ENCODE results near the gene ZNF579.

ZNF579 gene, protein sequence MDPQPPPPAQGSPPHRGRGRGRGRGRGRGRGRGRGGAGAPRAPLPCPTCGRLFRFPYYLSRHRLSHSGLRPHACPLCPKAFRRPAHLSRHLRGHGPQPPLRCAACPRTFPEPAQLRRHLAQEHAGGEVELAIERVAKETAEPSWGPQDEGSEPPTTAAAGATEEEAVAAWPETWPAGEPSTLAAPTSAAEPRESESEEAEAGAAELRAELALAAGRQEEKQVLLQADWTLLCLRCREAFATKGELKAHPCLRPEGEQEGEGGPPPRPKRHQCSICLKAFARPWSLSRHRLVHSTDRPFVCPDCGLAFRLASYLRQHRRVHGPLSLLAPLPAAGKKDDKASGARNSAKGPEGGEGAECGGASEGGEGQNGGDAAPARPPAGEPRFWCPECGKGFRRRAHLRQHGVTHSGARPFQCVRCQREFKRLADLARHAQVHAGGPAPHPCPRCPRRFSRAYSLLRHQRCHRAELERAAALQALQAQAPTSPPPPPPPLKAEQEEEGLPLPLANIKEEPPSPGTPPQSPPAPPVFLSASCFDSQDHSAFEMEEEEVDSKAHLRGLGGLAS

DNA sequence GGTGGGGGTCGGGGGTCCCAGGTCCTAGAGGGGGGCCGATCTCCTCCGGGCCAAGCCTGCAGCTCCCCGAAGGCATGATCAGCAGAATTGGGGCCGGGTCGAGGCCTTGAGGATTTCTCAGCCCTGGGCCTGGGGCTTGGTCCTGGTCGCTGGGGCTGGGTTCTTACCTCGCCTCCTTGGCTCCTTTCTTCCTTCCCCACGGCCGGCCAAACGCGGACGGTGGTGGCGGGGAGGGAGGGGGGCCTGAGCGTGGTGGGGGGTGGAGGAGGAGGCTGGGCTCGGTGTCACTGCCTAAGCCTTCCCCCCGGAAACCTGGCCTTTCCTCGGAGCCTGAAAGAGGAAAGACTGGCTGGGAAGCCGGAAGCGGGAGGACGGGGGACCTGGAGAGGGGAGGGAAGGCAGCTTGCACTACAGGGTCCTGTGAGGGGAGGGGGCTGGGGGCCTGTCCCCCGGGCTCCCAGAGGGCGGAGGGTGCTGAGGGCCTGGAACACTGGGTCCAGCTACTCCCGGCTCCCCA lies at the start of gene ZNF579:
Gene ZNF579, minus strand, starts transcription at position 221 of the 517 bp plus-strand sequence. CDS start 1,209 bp downstream, outside the sequence.
- peak; percentile 78 for DNase-seq

DNA sequence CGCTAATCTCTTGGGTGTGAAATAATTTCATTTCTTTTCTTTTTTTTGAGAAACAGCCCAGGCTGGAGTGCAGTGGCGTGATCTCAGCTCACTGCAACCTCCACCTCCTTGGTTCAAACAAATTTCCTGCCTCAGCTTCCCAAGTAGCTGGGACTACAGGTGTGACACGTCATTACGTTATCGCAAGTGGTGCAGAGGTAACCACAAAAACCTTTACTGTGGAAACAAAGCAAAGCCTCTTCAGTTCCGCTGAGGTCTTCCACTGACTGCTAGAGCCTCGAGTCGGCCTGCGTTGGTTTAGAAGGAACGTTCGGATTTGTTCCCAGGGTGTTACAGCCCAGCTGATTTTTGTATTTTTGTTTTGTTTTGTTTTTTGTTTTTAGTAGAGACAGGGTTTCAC lies 45.7 kb upstream of the ZNF579 start:
- DNase-seq = peak; percentile 71

DNA sequence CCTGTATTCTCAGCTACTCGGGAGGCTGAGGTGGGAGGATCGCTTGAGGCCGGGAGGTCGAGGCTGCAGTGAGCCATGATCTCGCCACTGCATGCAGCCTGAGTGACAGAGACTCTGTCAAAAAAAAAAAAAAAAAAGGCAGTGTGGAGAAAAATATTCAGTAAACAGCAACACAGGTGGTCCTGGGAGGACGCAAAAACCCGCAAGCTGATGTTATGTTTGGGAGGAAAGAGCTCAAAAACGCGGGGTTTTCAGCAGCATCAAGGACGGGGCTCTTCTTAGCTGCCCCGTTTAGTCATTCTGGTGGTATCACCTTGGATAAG lies 44.3 kb upstream of the ZNF579 start:
- no peak for DNase-seq

DNA sequence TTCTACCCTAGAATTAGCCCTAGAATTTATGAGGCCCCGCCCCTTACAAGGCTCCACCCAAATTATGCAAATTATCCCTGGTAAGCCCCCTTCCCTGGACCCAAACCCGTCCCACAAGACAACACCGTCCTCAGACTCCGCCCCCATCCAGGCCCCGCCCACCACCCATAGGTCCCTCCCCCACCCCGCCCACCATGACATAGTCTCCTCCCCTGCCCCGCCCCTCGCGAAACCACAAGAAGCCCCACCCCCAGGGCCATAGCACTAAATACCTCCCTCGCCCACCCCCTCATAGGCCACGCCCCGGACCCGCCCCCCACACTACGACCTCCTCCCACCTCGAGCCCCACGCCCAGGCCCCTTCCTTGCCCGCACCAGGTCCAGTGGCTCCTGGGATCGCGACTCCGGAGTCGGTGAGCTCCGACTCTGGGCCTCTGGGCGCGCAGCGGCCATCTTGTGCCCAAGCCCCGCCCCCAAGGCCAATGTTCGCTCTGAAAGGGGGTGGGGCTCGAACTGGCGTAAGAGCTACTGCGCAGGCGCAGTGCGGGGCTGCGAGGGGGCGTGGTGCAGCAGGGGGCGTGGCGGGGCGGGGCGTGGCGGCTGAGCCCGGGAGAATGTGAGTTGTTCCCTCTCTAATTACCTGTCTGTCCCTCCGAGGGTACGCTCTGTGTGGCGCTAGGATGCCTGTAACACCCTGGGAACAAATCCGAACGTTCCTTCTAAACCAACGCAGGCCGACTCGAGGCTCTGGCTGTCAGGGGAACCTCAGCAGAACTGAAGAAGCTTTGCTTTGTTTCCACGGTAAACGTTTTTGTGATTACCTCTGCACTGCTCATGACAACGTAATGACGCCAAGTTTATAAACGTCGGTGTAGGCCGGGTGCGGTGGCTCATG lies 43.7 kb upstream of the ZNF579 start, which contains the start of gene ZNF784:
Gene ZNF784, minus strand, starts transcription at position 458 of the 895 bp plus-strand sequence. Its CDS starts 5 bp downstream, at position 453.
- peak; percentile 93 for DNase-seq

DNA sequence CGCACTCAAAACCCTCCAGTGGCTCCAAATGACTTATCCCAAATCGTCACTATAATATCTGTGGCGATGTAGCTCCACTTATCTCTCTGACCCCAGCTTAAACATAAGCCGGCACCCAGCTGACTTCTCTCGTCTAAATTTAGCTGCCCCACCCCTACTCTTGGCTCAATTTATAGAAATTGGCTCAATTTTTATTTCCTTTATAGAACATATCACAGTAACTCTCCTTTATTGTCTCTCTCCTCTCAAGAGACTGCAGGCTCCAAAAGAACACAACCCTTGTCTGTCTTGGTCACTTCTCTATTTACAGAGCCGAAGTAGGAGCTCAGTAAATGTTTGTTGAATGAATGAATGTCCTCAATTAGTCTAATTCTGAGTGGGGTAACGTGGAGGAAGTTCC lies 42.9 kb upstream of the ZNF579 start:
- no peak for DNase-seq

DNA sequence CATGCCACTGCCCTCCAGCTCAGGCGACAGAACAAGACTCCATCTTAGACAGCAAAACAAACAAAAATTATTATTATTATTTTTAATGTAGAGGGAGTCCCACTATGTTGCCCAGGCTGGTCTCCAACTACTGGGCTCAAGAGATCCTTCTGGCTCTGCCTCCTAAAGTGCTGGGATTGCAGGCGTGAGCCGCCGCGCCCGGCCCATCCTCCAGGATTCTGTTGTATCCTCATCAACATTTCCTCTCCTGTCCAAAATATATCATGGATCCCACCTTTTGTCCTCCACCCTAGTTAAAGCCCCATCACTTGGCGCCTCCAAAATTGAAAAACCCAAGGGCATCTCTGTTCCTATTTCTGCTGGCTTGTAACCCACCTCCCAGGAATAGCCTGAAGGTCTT lies 42.5 kb upstream of the ZNF579 start:
- no peak for DNase-seq

DNA sequence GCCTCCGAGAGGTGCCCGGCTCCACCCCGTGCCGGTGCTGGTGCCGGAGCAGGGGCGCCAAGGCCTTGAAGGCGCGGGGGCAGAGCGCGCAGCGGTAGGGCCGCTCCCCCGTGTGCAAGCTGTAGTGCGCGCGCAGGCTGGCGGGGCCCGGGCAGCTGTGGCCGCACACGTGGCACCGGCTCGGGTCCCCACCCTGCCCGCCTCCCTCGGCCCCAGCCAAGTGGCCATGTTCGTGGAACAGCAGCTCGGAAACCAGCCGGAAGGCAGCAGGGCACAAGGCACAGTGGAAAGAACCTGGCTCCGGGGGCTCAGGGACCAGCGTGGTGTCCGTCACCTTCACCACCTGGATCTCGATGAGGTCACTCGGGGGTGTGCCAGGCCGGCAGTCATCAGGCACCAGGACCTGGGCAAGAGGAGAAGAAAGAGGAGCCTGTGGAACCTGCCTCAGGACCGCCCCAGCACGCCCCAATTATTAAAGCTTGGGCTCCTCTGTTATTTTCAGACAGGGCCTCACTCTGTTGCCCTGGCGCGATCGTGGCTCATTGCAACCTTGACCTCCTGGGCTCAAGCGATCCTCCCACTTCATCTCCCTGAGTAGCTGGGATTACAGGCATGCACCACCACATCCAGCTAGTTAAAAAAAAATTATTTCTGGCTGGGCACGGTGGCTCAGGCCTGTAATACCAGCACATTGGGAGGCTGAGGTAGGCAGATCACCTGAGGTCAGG lies 41.8 kb upstream of the ZNF579 start:
- no peak for DNase-seq

DNA sequence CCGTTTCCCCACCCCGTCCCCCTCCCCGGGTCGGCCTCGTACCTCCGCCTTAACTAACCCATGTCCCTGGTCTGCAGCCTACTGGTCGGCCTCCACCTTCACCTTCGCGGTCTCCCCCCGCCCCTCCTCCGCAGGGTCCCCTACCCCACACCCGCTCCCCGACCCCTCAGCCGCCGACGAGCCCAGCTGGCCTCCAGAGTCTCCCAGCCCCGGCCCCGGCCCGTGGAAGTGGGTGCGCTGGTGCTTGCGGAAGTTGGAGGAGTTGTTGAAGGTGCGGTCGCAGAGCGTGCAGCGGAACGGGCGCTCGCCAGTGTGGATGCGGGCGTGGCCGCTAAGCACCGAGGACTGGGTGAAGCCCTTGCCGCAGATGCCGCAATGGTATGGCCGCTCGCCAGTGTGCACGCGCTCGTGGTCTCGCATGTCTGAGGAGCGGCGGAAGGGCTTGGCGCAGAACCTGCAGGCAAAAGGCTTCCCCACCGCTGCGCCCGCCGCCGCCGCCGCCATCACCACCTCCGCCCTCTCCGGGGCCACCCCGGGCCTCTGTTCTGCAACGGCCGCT lies 41.1 kb upstream of the ZNF579 start:
- DNase-seq = no peak

DNA sequence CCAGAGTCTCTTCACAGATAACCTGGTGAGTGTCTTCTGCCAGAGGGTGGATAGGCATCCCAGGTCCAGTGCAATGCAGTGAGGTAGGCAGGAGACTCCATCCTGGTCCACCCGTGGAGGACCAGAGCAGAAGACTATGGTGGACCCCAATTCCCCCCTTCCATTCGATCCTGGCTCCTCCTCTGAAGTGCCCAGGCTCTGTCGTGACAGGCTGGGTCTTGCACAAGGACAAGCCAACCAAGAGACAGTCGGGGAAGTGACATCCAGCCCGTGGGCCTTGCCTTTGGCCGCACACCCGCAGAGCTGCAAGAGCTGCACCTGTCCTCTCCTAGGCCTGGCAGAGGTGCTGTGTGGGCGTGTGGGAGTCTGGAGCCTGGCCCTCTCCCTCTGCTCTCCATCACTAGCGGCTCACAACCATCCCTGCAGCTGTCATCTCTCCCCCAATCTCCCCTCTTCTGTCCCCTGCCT lies 40.6 kb upstream of the ZNF579 start:
- no peak for DNase-seq

DNA sequence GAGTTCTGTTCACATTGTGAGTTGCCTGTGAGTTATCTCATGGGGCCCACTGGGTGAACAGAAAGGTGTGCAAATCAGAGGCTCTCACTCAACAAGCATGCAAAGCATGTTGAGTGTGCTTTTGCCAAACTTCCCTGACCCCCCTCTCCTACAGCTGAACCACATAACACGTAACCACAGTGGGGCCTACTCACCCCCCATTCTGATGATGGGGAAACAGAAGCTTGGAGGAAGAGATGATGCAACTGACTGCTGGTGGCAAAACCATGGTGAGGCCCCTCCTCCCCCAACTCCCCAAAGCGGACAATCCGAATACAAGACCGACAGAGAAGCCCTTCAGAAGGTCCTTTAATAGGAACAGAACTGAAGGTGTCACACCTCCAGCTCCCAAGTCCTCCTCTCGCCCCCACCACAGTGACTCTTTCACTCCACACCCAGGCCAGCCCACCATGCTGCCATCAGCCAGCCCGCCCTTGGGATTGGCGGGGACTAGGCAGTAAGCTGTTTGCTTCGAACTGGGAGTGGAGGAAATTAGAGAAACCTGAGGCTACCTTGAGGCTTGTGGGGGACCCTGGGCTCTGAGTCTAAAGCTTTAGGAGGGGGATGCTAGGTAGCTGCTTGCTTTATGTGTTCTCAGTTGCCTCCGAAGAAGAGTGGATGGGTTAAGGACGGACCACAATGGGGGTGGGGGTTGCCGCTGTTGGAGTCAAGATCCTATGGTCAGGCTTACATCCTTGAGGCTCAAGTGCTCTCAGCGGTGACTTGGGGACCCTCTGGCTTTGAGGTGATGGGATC lies 40.0 kb upstream of the ZNF579 start:
- DNase-seq = peak; percentile 43

DNA sequence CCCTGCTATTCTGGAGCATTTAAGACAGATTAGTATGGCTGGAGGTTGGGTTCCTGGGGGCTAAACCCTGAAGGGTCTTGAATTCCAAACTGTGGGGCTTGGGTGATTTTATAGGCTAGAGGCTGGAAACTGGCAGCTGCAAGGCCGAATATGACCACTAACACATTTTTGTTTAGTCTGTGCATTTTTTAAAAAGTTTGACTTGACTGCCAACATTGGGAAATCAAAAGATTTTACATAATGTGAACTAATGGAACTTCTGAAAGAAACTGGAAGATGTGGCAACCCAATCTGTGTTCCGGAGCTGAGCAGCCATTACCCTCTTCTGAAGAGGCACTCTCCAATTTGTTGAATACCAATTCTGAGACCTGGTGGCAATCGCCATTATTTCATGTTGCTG lies 38.6 kb upstream of the ZNF579 start:
- DNase-seq = no peak

DNA sequence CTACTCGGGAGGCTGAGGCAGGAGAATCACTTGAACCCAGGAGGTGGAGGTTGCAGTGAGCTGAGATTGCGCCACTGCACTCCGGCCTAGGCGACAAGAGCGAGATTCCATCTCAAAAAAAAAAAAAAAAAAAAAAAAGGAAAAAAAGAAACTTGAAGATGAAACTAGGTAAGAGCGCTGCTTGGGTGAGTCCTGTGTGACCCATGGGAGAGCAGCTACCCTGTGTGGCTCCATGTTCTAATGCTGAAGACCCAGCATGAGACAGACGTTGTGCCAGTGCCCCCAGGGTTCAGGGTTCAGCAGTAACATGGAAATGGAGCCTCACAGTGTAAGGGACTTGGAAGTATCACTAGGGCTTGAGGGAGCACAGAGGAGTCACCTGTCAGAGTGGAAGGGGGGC lies 37.8 kb upstream of the ZNF579 start:
- no peak for DNase-seq

DNA sequence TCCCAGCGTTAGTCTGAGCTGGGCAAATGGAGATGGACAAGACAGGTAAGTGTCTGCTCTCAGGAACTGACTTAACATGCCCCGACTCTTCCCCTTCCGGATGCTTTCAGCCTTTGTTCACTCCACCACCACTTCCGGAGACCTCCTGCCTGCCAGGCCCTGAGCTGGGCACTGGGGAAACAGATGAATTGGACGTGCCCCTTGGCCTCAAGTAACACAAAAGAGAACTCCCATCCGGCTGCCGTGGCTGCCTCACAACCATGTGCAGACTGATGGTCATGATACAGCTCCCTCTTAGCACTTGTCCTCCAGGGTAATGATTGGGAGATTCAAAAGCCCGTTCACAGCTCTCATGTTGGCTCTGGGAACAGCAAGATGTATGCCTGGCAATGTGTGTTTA lies 36.8 kb upstream of the ZNF579 start:
- no peak for DNase-seq

DNA sequence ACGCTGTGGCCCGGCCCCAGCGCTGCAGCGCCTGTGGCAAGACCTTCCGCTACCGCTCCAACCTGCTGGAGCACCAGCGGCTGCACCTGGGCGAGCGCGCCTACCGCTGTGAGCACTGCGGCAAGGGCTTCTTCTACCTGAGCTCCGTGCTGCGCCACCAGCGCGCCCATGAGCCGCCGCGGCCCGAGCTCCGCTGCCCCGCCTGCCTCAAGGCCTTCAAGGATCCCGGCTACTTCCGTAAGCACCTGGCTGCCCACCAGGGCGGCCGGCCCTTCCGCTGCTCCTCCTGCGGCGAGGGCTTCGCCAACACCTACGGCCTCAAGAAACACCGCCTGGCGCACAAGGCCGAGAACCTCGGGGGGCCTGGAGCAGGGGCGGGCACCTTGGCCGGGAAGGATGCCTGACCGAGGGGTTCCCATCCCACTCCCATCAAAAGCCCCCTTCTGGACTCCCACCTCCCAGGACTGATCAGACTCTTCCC lies 35.8 kb upstream of the ZNF579 start:
- no peak for DNase-seq

DNA sequence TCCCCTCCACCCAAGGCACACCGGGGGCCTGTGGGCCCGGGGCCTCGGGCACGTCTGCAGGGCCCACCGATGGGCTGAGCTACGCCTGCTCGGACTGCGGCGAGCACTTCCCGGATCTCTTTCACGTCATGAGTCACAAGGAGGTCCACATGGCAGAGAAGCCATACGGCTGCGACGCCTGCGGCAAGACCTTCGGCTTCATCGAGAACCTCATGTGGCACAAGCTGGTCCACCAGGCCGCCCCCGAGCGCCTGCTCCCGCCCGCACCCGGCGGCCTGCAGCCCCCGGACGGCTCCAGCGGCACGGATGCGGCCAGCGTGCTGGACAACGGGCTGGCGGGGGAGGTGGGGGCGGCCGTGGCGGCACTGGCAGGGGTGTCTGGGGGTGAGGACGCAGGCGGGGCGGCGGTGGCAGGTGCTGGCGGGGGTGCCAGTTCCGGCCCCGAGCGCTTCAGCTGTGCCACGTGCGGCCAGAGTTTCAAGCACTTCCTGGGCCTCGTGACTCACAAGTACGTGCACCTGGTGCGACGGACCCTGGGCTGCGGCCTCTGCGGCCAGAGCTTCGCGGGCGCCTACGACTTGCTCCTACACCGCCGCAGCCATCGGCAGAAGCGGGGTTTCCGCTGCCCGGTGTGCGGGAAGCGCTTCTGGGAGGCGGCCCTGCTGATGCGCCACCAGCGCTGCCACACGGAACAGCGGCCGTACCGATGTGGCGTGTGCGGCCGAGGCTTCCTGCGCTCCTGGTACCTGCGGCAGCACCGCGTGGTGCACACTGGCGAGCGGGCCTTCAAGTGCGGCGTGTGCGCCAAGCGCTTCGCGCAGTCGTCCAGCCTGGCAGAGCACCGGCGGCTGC lies 35.1 kb upstream of the ZNF579 start:
- no peak for DNase-seq

DNA sequence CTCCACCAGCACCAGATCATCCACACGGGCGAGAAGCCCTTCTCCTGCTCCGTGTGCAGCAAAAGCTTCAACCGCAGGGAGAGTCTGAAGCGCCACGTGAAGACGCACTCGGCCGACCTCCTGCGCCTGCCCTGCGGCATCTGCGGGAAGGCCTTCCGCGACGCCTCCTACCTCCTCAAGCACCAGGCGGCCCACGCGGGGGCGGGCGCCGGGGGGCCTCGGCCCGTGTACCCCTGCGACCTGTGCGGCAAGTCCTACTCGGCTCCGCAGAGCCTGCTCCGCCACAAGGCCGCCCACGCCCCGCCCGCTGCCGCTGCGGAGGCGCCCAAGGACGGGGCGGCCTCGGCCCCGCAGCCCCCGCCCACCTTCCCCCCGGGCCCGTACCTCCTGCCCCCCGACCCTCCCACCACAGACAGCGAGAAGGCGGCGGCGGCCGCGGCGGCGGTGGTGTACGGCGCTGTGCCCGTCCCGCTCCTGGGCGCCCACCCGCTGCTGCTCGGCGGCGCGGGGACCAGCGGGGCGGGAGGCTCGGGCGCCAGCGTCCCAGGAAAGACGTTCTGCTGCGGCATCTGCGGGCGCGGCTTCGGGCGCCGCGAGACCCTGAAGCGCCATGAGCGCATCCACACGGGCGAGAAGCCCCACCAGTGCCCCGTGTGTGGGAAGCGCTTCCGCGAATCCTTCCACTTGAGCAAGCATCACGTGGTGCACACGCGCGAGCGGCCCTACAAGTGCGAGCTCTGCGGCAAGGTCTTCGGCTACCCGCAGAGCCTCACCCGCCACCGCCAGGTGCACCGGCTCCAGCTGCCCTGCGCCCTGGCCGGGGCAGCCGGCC lies 34.3 kb upstream of the ZNF579 start:
- no peak for DNase-seq

DNA sequence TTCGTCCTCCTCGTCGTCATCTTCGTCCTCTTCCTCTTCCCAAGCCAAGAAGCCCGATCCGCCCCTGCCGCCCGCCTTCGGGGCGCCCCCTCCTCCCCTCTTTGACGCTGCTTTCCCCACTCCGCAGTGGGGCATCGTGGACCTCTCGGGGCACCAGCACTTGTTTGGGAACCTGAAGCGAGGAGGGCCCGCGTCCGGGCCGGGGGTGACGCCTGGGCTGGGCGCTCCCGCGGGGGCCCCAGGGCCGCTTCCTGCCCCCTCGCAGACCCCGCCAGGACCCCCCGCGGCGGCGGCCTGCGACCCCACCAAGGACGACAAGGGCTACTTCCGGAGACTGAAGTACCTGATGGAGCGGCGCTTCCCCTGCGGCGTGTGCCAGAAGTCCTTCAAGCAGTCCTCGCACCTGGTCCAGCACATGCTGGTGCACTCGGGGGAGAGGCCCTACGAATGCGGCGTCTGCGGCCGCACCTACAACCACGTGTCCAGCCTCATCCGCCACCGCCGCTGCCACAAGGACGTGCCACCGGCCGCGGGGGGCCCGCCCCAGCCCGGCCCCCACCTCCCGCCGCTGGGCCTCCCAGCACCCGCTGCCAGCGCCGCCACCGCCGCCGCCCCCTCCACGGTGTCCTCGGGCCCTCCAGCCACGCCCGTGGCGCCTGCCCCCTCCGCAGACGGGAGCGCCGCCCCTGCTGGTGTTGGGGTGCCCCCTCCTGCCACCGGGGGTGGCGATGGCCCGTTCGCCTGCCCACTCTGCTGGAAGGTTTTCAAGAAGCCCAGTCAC lies 33.5 kb upstream of the ZNF579 start:
- no peak for DNase-seq

DNA sequence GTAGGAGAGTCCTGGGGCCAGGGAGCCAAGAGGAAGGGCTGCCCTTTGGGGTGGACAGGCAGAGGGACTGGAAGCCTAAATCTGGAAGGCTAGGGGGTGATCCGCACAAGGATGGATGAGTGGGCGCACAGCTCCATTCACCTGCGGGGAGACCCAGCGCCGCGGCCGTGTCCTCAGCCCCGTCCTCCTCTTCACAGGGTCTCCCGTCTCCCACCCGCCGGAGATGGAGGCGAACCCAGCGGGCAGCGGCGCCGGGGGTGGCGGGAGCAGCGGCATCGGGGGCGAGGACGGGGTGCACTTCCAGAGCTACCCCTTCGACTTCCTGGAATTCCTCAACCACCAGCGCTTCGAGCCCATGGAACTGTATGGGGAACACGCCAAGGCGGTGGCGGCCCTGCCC lies 32.7 kb upstream of the ZNF579 start:
- DNase-seq = no peak
